Activated CD8-positive, alpha-beta memory T cell treated with anti-CD3 and anti-CD28 coated beads for 24 hours (primary cell): ENCODE data around the gene PIP.
"Not testable (repeated sequence)": the region's sequence is repeated elsewhere in the genome, so short reads cannot be mapped to it uniquely, and the experiment has no call there.

Experiments used
- DNase-seq: peaks from one replicate; pipeline ENCODE4 v3.0.0-alpha.2; 2020

Gene PIP

DNA sequence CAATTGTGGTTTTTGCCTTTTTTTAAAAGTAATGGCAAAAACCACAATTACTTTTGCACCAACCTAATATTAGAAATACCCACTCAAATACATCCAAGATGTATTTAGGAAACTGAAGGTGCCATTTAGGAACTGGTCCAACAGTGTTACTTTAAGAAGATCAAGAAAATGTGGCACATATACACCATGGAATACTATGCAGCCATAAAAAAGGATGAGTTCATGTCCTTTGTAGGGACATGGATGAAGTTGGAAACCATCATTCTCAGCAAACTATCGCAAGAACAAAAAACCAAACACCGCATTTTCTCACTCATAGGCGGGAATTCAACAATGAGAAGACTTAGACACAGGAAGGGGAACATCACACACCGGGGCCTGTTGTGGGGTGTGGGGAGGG is 48.9 kb downstream of the PIP start:
- not testable (repeated sequence) for DNase-seq

DNA sequence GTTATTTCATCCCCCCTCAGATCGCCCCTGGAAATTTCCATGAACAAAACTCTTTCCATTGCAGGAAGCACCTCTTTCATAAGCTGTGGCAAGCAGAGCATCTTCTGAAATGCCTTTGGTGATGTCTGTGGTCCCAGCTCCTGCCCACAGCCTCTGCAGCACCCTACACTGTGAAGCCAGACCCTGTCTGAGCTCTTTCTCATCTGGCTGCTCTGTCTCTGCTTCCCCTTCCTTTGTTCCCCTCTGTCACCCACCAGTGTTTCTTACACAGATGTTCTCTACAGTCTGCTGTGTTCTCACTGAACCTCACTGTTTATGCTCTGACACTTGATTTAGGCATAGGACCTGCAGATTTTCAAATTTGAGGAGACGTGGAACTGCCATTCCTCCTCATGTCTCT is 49.5 kb downstream of the PIP start:
- DNase-seq: no peak

DNA sequence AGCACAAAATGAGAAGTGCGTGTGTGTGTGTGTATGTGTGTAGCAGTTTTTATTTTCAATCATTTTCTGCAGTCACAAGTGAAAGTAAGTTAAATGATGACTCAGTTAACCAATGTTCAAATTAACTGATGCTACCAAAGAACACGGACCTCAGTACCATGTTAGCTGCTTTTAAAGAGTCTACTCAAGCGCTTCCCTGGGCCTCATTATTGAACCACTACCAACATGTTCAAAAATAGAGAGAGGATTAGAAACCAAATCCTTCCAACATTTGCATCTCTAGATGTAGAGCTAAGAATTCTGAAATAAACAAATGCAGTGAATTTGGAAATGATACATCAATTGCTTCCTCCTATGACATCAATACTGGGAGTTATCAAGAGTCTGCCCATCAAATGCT is 51.1 kb downstream of the PIP start, which contains the start of gene TAS2R39:
TAS2R39 (plus strand) TSS at position 396 of the 400 bp plus-strand sequence; CDS start at position 396, 0 bp downstream.
- no peak for DNase-seq

DNA sequence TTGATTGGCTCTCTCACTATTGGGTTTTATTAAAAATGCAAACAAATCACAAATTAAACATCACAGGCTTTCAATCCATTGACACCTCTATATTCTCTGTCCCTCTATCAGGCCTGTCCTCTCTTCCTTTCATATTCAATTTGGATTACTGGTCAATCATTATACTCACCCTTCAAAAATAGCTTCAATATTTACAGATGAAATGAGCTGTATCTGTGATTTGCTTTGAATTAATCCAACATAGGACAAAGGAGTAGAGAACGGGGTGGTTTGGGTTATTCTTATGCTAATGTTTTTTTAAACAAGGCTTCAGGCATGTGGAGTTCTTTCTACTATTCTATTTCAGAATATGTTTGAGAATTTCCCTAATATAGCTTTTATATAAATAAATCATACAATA is 53.7 kb downstream of the PIP start:
- no peak for DNase-seq

DNA sequence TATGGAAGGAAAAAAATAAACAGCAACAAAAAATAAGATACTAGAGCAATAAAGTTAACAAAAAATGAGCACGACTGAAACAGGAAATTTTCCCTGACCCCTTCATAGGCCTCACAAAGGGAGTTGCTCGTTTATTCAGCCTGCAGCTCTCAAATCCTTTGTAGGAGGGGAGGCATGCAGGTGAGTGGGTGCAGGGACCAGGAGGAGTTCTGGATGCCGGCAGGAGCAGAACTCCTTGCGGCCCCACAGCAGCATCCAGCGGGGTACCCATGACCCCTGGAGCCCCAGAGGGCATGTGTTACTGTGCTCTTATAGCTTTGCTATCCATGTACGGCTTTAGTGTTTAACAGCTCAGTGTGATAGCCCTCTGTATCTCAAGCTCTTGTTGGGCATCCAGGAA is 57.1 kb downstream of the PIP start:
- no peak for DNase-seq
